HCT116 (cell line): ENCODE data around the gene GRK2.

ENCODE experiments used
- CTCF ChIP-seq, 3 experiments: fragments of 200-600 bp in 1 of 3; sonication (generic) in 1 of 3; IDR thresholded peaks in 2 of 3; conservative IDR thresholded peaks in 1 of 3; 2 replicates each; pipeline ENCODE4 v1.5.1; 2012 to 2017; ENCODE audit warnings: low read depth in 2 of 3, low read length in 2 of 3, antibody characterized with exemption in 1 of 3, borderline replicate concordance in 1 of 3, control low read depth in 1 of 3, mild to moderate bottlenecking in 1 of 3, mixed read lengths in 1 of 3, mixed run types in 1 of 3, moderate library complexity in 1 of 3; ENCODE audit not compliant: insufficient read depth in 1 of 3
- POLR2A ChIP-seq: IDR thresholded peaks from 2 replicates; pipeline ENCODE4 v1.7.0; 2011; ENCODE audit warnings: borderline replicate concordance; ENCODE audit not compliant: insufficient read depth, insufficient read length; ENCODE audit errors: extremely low read depth
- POLR2AphosphoS5 ChIP-seq: IDR thresholded peaks from 2 replicates; pipeline ENCODE4 v1.6.1; 2011; ENCODE audit warnings: mild to moderate bottlenecking, low read depth, low read length, moderate library complexity
- SIN3A ChIP-seq: IDR thresholded peaks from 2 replicates; pipeline ENCODE4 v1.6.1; 2012; ENCODE audit warnings: low read depth
- TCF7L2 ChIP-seq: IDR thresholded peaks from 2 replicates; pipeline ENCODE4 v1.7.0; 2011; ENCODE audit warnings: borderline replicate concordance, inconsistent platforms; ENCODE audit not compliant: insufficient read depth, insufficient read length; ENCODE audit errors: extremely low read depth
- YY1 ChIP-seq: IDR thresholded peaks from 2 replicates; pipeline ENCODE4 v1.6.1; 2011; ENCODE audit warnings: low read length, low read depth, moderate library complexity, mild to moderate bottlenecking; ENCODE audit not compliant: insufficient replicate concordance; ENCODE audit errors: extremely low read depth
- ZBTB33 ChIP-seq: IDR thresholded peaks from 2 replicates; pipeline ENCODE4 v1.6.1; 2011; ENCODE audit warnings: mild to moderate bottlenecking, low read length, moderate library complexity; ENCODE audit not compliant: insufficient replicate concordance; ENCODE audit errors: extremely low read depth

- TF ChIP-seq POLR2A (no peak), CTCF (IDR thresholded peaks at IDR 0.05 in 2 of 3, conservative IDR thresholded peaks at IDR 0.05 in 1 of 3; ENCODE audit: borderline replicate concordance in 1 of 3, insufficient read depth in 1 of 3, low read depth in 2 of 3, low read length in 2 of 3) (no peak), SIN3A (no peak), POLR2AphosphoS5 (no peak), TCF7L2 (no peak), ZBTB33 (no peak), YY1 (no peak)
Observed at GRCh38 chr11:67289651-67290479, 23.6 kb downstream of the GRK2 start.
